GM12801 (cell line): ENCODE results near the gene BAHCC1.

Experiments used
- CTCF ChIP-seq: IDR thresholded peaks from one replicate; pipeline ENCODE4 v1.5.1; 2011; ENCODE audit warnings: control low read depth; ENCODE audit not compliant: insufficient read length; ENCODE audit errors: extremely low read depth

Gene BAHCC1

GRCh38 chr17:81373536-81374160 lies 21.6 kb upstream of the BAHCC1 start:
- no peak for TF ChIP-seq CTCF

GRCh38 chr17:81374890-81375289 lies 20.4 kb upstream of the BAHCC1 start:
- TF ChIP-seq CTCF, result no peak

GRCh38 chr17:81376946-81377714 lies 18.1 kb upstream of the BAHCC1 start:
- TF ChIP-seq CTCF, result no peak

- no peak for TF ChIP-seq CTCF
These were observed 16.2 kb upstream of the BAHCC1 start for GRCh38 chr17:81378941-81379511.

- TF ChIP-seq CTCF, result no peak
These were observed 15.7 kb upstream of the BAHCC1 start for GRCh38 chr17:81379523-81379942.

GRCh38 chr17:81380131-81380530 lies 15.1 kb upstream of the BAHCC1 start:
- no peak for TF ChIP-seq CTCF

- no peak for TF ChIP-seq CTCF
These were observed 14.4 kb upstream of the BAHCC1 start for GRCh38 chr17:81380666-81381518.
